B cell (primary cell): Measurements from ENCODE around the gene IRF1.

ENCODE experiments used
- CTCF ChIP-seq: fragments of 200-600 bp; IDR thresholded peaks from one replicate; pipeline ENCODE4 v1.8.0; 2022; ENCODE audit warnings: antibody characterized with exemption, mild to moderate bottlenecking
- EZH2 ChIP-seq: IDR thresholded peaks from 2 replicates; pipeline ENCODE4 v1.6.1; 2012; ENCODE audit warnings: borderline replicate concordance, low read depth, mild to moderate bottlenecking, moderate library complexity, low read length; ENCODE audit not compliant: insufficient read depth, poor library complexity, severe bottlenecking

GRCh38 chr5:132437604-132438266 lies 52.8 kb downstream of the IRF1 start:
- TF ChIP-seq CTCF (no peak), EZH2 (no peak)
